HEK293 (cell line): ENCODE data around the gene CPD.

Source experiments
- CTCF ChIA-PET: fragments of 350-600 bp; formaldehyde crosslinking; extraction: SDS; loops from one replicate; lab custom pipeline; 2021; ENCODE audit warnings: antibody characterized with exemption; lab: Yijun Ruan, JAX
- POLR2A ChIA-PET: fragments of 300-600 bp; formaldehyde crosslinking; extraction: SDS; loops from one replicate; lab custom pipeline; 2020; ENCODE audit warnings: antibody characterized with exemption, inconsistent platforms; lab: Yijun Ruan, JAX
- H3K27ac ChIP-seq: fragments of 200-500 bp; sonication (Bioruptor generic); 2 replicates; pipeline ENCODE4 v1.5.1; 2014; ENCODE audit warnings: low read depth, low read length, control low read depth, inconsistent platforms; ENCODE audit errors: extremely low read depth
- H3K36me3 ChIP-seq, 2 experiments: fragments of 200-500 bp in 1 of 2; sonication (Bioruptor generic) in 1 of 2; 1 replicate in 1 of 2; 2 replicates in 1 of 2; pipeline ENCODE4 v1.5.1; 2014 to 2017; ENCODE audit warnings: inconsistent platforms in 2 of 2, low read length in 2 of 2; ENCODE audit not compliant: control insufficient read depth in 2 of 2, insufficient read depth in 1 of 2
- H3K4me1 ChIP-seq: fragments of 200-500 bp; sonication (Bioruptor generic); 2 replicates; pipeline ENCODE4 v1.5.1; 2014; ENCODE audit warnings: mild to moderate bottlenecking, low read length, inconsistent platforms; ENCODE audit not compliant: control insufficient read depth, insufficient read depth
- H3K4me3 ChIP-seq: 2 replicates; pipeline ENCODE4 v1.5.1; 2011; ENCODE audit warnings: low read depth, mild to moderate bottlenecking, control low read depth, low read length, moderate library complexity
- H3K9me3 ChIP-seq: fragments of 200-500 bp; sonication (Bioruptor generic); 2 replicates; pipeline ENCODE4 v1.5.1; 2014; ENCODE audit warnings: low read depth, low read length, inconsistent platforms; ENCODE audit not compliant: control insufficient read depth, insufficient read depth
- AEBP2 ChIP-seq: fragments of 450-650 bp; formaldehyde crosslinking; IDR thresholded peaks from 2 replicates; pipeline ENCODE4 v1.5.1; 2016; ENCODE audit warnings: missing biosample characterization, missing genetic modification characterization, borderline replicate concordance
- BCL6B ChIP-seq: fragments of 450-650 bp; formaldehyde crosslinking; IDR thresholded peaks from 2 replicates; pipeline ENCODE4 v1.5.1; 2017; ENCODE audit warnings: missing biosample characterization, missing genetic modification characterization
- FEZF1 ChIP-seq: fragments of 450-650 bp; formaldehyde crosslinking; IDR thresholded peaks from 2 replicates; pipeline ENCODE4 v1.5.1; 2016; ENCODE audit warnings: missing biosample characterization, missing genetic modification characterization
- GFI1B ChIP-seq: fragments of 450-650 bp; formaldehyde crosslinking; IDR thresholded peaks from 2 replicates; pipeline ENCODE4 v1.5.1; 2016; ENCODE audit warnings: missing biosample characterization, missing genetic modification characterization
- HOXC10 ChIP-seq: sonication (generic); formaldehyde crosslinking; IDR thresholded peaks from 2 replicates; pipeline ENCODE4 v1.8.1; 2023; ENCODE audit warnings: mild to moderate bottlenecking, missing genetic modification reagents
- MZF1 ChIP-seq: fragments of 450-650 bp; formaldehyde crosslinking; IDR thresholded peaks from 2 replicates; pipeline ENCODE4 v1.5.1; 2017; ENCODE audit warnings: missing biosample characterization, missing genetic modification characterization, borderline replicate concordance
- SCRT1 ChIP-seq: fragments of 450-650 bp; formaldehyde crosslinking; IDR thresholded peaks from 2 replicates; pipeline ENCODE4 v1.5.1; 2016; ENCODE audit warnings: missing biosample characterization, missing genetic modification characterization, borderline replicate concordance
- SP2 ChIP-seq: fragments of 450-650 bp; formaldehyde crosslinking; IDR thresholded peaks from 2 replicates; pipeline ENCODE4 v1.5.1; 2016; ENCODE audit warnings: missing biosample characterization, missing genetic modification characterization
- ZBTB26 ChIP-seq: fragments of 450-650 bp; formaldehyde crosslinking; optimal IDR thresholded peaks from 2 replicates; pipeline ENCODE3; 2016; ENCODE audit warnings: missing biosample characterization, mild to moderate bottlenecking, missing genetic modification characterization
- ZBTB8A ChIP-seq: fragments of 450-650 bp; formaldehyde crosslinking; IDR thresholded peaks from 2 replicates; pipeline ENCODE4 v1.5.1; 2016; ENCODE audit warnings: missing biosample characterization, missing genetic modification characterization
- ZFHX2 ChIP-seq: fragments of 450-650 bp; formaldehyde crosslinking; conservative IDR thresholded peaks from 2 replicates; pipeline ENCODE4 v1.5.1; 2016; ENCODE audit warnings: missing biosample characterization, missing genetic modification characterization
- ZNF138 ChIP-seq: fragments of 450-650 bp; formaldehyde crosslinking; IDR thresholded peaks from 2 replicates; pipeline ENCODE4 v1.5.1; 2016; ENCODE audit warnings: missing biosample characterization, missing genetic modification characterization, borderline replicate concordance
- ZNF16 ChIP-seq: fragments of 450-650 bp; formaldehyde crosslinking; IDR thresholded peaks from 2 replicates; pipeline ENCODE4 v1.5.1; 2016; ENCODE audit warnings: low read depth, missing biosample characterization, missing genetic modification characterization
- ZNF174 ChIP-seq: fragments of 450-650 bp; formaldehyde crosslinking; IDR thresholded peaks from 2 replicates; pipeline ENCODE4 v1.5.0; 2017; ENCODE audit warnings: missing biosample characterization, mild to moderate bottlenecking, missing genetic modification characterization
- ZNF341 ChIP-seq: fragments of 450-650 bp; formaldehyde crosslinking; IDR thresholded peaks from 2 replicates; pipeline ENCODE4; 2016; ENCODE audit warnings: low read depth, missing biosample characterization, missing genetic modification characterization
- ZNF530 ChIP-seq: fragments of 450-650 bp; formaldehyde crosslinking; IDR thresholded peaks from 2 replicates; pipeline ENCODE4 v1.5.1; 2016; ENCODE audit warnings: low read depth, missing biosample characterization, missing genetic modification characterization
- ZNF558 ChIP-seq: fragments of 450-650 bp; formaldehyde crosslinking; IDR thresholded peaks from 2 replicates; pipeline ENCODE4 v1.5.1; 2016; ENCODE audit warnings: missing biosample characterization, missing genetic modification characterization
- ZNF692 ChIP-seq: fragments of 450-650 bp; formaldehyde crosslinking; IDR thresholded peaks from 2 replicates; pipeline ENCODE4 v1.5.1; 2016; ENCODE audit warnings: missing biosample characterization, missing genetic modification characterization
- ZNF707 ChIP-seq: fragments of 450-650 bp; formaldehyde crosslinking; IDR thresholded peaks from 2 replicates; pipeline ENCODE4 v1.5.1; 2016; ENCODE audit warnings: missing biosample characterization, missing genetic modification characterization
- ZSCAN23 ChIP-seq: fragments of 450-650 bp; formaldehyde crosslinking; IDR thresholded peaks from 2 replicates; pipeline ENCODE4 v1.5.1; 2016; ENCODE audit warnings: missing biosample characterization, missing genetic modification characterization
- TF ChIP-seq, protein P1 (sequence below): fragments of 450-650 bp; formaldehyde crosslinking; IDR thresholded peaks from 2 replicates; pipeline ENCODE4 v1.5.1; 2017; ENCODE audit warnings: missing biosample characterization, missing genetic modification characterization
- TF ChIP-seq, protein P2 (sequence below): fragments of 450-650 bp; formaldehyde crosslinking; IDR thresholded peaks from 2 replicates; pipeline ENCODE4 v1.5.1; 2016; ENCODE audit warnings: missing biosample characterization, missing genetic modification characterization

The CPD gene

GRCh38 chr17:30424471-30424870, 45.7 kb downstream of the CPD start:
- Histone ChIP-seq H3K27ac (no peak overlapping the region), H3K9me3 (no peaks in the 10 kb centered on the region), H3K4me1 (no peaks in the 10 kb centered on the region), H3K36me3 (peaks cover 55 to 69% of the 10 kb centered on the region in 2 experiments), H3K4me3 (no peak overlapping the region)
- TF ChIP-seq, protein P1, sequence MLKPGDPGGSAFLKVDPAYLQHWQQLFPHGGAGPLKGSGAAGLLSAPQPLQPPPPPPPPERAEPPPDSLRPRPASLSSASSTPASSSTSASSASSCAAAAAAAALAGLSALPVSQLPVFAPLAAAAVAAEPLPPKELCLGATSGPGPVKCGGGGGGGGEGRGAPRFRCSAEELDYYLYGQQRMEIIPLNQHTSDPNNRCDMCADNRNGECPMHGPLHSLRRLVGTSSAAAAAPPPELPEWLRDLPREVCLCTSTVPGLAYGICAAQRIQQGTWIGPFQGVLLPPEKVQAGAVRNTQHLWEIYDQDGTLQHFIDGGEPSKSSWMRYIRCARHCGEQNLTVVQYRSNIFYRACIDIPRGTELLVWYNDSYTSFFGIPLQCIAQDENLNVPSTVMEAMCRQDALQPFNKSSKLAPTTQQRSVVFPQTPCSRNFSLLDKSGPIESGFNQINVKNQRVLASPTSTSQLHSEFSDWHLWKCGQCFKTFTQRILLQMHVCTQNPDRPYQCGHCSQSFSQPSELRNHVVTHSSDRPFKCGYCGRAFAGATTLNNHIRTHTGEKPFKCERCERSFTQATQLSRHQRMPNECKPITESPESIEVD: no peak
- TF ChIP-seq ZNF174: no peak
- no peak for TF ChIP-seq AEBP2 (tag by site-specific recombination)
- TF ChIP-seq ZNF558 (tag by site-specific recombination): no peak
- TF ChIP-seq SP2: no peak
- TF ChIP-seq ZFHX2 (tag by site-specific recombination): no peak
- no peak for TF ChIP-seq ZNF707 (tag by site-specific recombination)
- TF ChIP-seq GFI1B (tag by site-specific recombination): no peak
- TF ChIP-seq ZNF138 (tag by site-specific recombination): no peak
- TF ChIP-seq ZBTB26 (tag by site-specific recombination): no peak
- CTCF ChIA-PET: interaction anchor here (0.7 kb wide), 1 partner anchor 41 kb away, joined by 3 read pairs; no protein-coding TSS in a partner anchor
- POLR2A ChIA-PET: no interaction called here

GRCh38 chr17:30426292-30426691, 47.6 kb downstream of the CPD start:
- ChIA-PET POLR2A (no interaction called here), CTCF (interaction anchor here (0.9 kb wide), 1 partner anchor 86 kb away, joined by 3 read pairs; no protein-coding TSS in a partner anchor)
- Histone ChIP-seq H3K36me3 (peaks cover 47 to 75% of the 10 kb centered on the region in 2 experiments), H3K4me1 (no peaks in the 10 kb centered on the region), H3K9me3 (no peaks in the 10 kb centered on the region), H3K27ac (no peak overlapping the region), H3K4me3 (no peak overlapping the region)
- TF ChIP-seq ZBTB8A (no peak), SCRT1 (no peak), ZNF341 (tag by site-specific recombination) (no peak), MZF1 (tag by site-specific recombination) (no peak), ZNF707 (tag by site-specific recombination) (no peak), ZSCAN23 (tag by site-specific recombination) (no peak), FEZF1 (tag by site-specific recombination) (no peak), GFI1B (tag by site-specific recombination) (no peak), ZBTB26 (tag by site-specific recombination) (no peak), ZNF16 (no peak), BCL6B (tag by site-specific recombination) (no peak), ZNF530 (no peak), HOXC10 (CRISPR knock-in tag) (no peak), ZNF692 (tag by site-specific recombination) (no peak)
- TF ChIP-seq, protein P2, sequence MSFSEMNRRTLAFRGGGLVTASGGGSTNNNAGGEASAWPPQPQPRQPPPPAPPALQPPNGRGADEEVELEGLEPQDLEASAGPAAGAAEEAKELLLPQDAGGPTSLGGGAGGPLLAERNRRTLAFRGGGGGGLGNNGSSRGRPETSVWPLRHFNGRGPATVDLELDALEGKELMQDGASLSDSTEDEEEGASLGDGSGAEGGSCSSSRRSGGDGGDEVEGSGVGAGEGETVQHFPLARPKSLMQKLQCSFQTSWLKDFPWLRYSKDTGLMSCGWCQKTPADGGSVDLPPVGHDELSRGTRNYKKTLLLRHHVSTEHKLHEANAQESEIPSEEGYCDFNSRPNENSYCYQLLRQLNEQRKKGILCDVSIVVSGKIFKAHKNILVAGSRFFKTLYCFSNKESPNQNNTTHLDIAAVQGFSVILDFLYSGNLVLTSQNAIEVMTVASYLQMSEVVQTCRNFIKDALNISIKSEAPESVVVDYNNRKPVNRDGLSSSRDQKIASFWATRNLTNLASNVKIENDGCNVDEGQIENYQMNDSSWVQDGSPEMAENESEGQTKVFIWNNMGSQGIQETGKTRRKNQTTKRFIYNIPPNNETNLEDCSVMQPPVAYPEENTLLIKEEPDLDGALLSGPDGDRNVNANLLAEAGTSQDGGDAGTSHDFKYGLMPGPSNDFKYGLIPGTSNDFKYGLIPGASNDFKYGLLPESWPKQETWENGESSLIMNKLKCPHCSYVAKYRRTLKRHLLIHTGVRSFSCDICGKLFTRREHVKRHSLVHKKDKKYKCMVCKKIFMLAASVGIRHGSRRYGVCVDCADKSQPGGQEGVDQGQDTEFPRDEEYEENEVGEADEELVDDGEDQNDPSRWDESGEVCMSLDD: no peak
